ENCODE results near the gene DYNC1H1.

Gene DYNC1H1

DNA sequence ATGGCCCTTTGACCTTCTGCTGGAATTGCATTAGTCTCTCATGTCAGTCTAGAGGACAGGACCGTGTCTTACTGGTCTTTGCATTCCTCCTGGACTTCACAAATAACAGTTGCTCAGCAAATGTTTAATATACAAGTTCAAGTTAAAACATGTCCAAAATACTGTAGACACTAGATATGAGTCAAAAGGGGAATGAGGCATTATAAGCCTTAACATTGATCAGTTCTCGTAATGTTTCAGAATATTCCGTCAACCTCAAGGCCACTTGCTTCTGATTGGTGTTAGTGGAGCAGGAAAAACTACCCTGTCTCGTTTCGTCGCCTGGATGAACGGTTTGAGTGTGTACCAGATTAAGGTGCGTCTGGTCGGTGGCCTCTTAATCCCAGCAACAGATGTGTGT is 62.6 kb downstream of the DYNC1H1 start:
- no peaks in the 10 kb centered on the region for H3K27me3 ChIP-seq (replicated peaks; ENCODE audit: control insufficient read depth, insufficient read depth, low read length)
- H3K4me1 ChIP-seq (ENCODE audit: control insufficient read depth, insufficient read depth, low read length) = peaks cover 25% of the 10 kb centered on the region
- H3K36me3 ChIP-seq (ENCODE audit: control insufficient read depth, insufficient read depth, low read length, severe bottlenecking) = peaks cover 95% of the 10 kb centered on the region
- DNase-seq (ENCODE audit: low read depth) = no peak
- H3K9ac ChIP-seq (ENCODE audit: low read length) = no peak overlapping the region
- H3K9me3 ChIP-seq (ENCODE audit: control insufficient read depth, low read length) = no peaks in the 10 kb centered on the region
- H3K4me3 ChIP-seq (ENCODE audit: low read length) = no peak overlapping the region

DNA sequence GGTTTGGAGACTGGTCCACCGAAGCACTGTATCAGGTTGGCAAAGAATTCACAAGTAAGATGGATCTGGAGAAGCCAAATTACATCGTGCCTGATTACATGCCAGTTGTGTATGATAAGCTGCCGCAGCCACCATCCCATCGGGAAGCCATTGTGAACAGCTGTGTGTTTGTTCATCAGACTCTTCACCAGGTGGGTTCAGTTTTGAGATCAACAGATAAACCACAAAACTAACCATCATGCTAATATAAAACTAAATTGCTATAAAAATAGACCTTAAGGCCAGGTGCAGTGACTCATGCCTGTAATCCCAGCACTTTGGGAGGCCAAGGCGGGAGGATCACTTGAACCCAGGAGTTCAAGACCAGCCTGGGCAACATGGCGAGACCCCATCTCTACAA is 63.6 kb downstream of the DYNC1H1 start:
- no peak for DNase-seq (ENCODE audit: low read depth)
- H3K9ac ChIP-seq (ENCODE audit: low read length) = peak overlapping the region; percentile 45
- no peaks in the 10 kb centered on the region for H3K27me3 ChIP-seq (replicated peaks; ENCODE audit: control insufficient read depth, insufficient read depth, low read length)
- no peaks in the 10 kb centered on the region for H3K9me3 ChIP-seq (ENCODE audit: control insufficient read depth, low read length)
- H3K4me3 ChIP-seq (ENCODE audit: low read length) = no peak overlapping the region
- H3K4me1 ChIP-seq (ENCODE audit: control insufficient read depth, insufficient read depth, low read length) = peaks cover 25% of the 10 kb centered on the region
- peaks cover 95% of the 10 kb centered on the region for H3K36me3 ChIP-seq (ENCODE audit: control insufficient read depth, insufficient read depth, low read length, severe bottlenecking)

DNA sequence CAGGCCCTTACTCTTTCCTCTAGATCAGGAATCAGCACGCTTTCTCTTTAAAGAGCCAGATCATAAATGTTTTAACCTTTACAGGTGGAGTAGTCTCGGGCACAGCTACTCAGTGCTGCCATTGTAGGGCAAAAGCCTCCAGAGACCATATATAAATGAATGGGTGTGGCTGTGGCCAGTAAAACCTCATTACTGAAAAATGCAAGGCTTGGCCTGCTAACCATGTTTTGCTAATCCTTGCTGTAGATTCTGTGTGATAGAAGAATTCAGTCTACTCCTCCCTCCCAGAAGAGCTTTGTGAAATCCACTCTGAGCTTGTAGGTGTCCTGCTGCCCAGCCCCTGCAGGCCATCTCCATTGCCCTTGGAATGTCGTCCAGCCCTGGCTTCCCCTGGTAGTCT is 64.4 kb downstream of the DYNC1H1 start:
- H3K36me3 ChIP-seq (ENCODE audit: control insufficient read depth, insufficient read depth, low read length, severe bottlenecking) = peaks cover 95% of the 10 kb centered on the region
- no peaks in the 10 kb centered on the region for H3K27me3 ChIP-seq (replicated peaks; ENCODE audit: control insufficient read depth, insufficient read depth, low read length)
- peak overlapping the region; percentile 45 for H3K9ac ChIP-seq (ENCODE audit: low read length)
- H3K4me1 ChIP-seq (ENCODE audit: control insufficient read depth, insufficient read depth, low read length) = peaks cover 25% of the 10 kb centered on the region
- no peaks in the 10 kb centered on the region for H3K9me3 ChIP-seq (ENCODE audit: control insufficient read depth, low read length)
- H3K4me3 ChIP-seq (ENCODE audit: low read length) = no peak overlapping the region
- DNase-seq (ENCODE audit: low read depth) = peak; percentile 77

DNA sequence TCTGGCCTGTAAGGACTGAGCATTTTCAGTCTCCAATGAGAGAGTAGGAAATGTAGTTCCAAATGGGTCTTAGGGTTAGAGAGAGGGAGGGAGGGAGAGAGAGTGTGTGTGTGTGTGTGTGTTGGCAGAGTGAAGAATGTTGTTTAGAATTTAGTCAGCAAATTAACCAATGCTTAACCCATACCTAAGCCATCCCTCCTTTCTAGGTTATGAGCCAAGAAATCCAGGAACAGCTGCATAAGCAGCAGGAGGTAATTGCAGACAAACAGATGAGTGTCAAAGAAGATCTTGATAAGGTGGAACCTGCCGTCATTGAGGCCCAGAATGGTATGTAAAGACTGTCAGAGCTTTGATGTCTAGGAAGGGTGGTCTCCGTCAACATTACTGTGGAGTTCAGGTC is 65.6 kb downstream of the DYNC1H1 start:
- peaks cover 25% of the 10 kb centered on the region for H3K4me1 ChIP-seq (ENCODE audit: control insufficient read depth, insufficient read depth, low read length)
- no peak overlapping the region for H3K4me3 ChIP-seq (ENCODE audit: low read length)
- H3K36me3 ChIP-seq (ENCODE audit: control insufficient read depth, insufficient read depth, low read length, severe bottlenecking) = peaks cover 96% of the 10 kb centered on the region
- H3K9me3 ChIP-seq (ENCODE audit: control insufficient read depth, low read length) = no peaks in the 10 kb centered on the region
- H3K27me3 ChIP-seq (replicated peaks; ENCODE audit: control insufficient read depth, insufficient read depth, low read length) = no peaks in the 10 kb centered on the region
- H3K9ac ChIP-seq (ENCODE audit: low read length) = no peak overlapping the region
- DNase-seq (ENCODE audit: low read depth) = peak; percentile 30

DNA sequence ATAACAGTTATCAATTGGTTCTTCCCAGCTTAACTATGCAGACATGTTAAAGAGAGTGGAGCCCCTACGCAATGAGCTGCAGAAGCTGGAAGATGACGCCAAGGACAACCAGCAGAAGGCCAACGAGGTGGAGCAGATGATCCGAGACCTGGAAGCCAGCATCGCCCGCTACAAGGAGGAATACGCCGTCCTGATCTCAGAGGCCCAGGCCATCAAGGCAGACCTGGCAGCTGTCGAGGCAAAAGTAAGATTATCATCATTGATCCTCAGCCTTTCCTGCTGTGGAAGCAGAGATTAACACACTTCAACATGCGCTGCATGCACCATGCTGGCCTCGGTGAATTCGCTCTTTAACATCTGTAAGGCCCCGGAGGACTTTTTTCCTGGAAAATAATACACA is 68.9 kb downstream of the DYNC1H1 start:
- no peaks in the 10 kb centered on the region for H3K27me3 ChIP-seq (replicated peaks; ENCODE audit: control insufficient read depth, insufficient read depth, low read length)
- peaks cover 24% of the 10 kb centered on the region for H3K4me1 ChIP-seq (ENCODE audit: control insufficient read depth, insufficient read depth, low read length)
- no peaks in the 10 kb centered on the region for H3K9me3 ChIP-seq (ENCODE audit: control insufficient read depth, low read length)
- H3K9ac ChIP-seq (ENCODE audit: low read length) = no peak overlapping the region
- no peak for DNase-seq (ENCODE audit: low read depth)
- peaks cover 96% of the 10 kb centered on the region for H3K36me3 ChIP-seq (ENCODE audit: control insufficient read depth, insufficient read depth, low read length, severe bottlenecking)
- no peak overlapping the region for H3K4me3 ChIP-seq (ENCODE audit: low read length)

DNA sequence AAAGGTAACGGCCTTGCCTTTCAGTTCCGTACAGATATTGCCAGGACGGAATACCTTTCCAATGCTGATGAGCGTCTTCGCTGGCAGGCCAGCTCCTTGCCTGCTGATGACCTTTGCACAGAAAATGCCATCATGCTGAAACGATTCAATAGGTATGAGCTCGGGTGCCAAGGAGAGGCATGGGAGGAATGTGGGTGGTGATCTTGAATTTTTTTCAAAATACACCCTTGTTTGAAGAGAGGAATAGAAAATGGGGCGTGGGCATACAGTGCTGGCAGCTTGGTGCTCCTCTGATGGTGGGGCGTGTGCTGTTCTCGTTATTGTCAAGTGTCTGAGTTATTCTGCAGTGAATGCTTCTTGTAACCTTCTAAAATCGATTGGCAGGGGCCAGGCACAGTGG is 69.9 kb downstream of the DYNC1H1 start:
- H3K4me3 ChIP-seq (ENCODE audit: low read length) = no peak overlapping the region
- H3K9me3 ChIP-seq (ENCODE audit: control insufficient read depth, low read length) = no peaks in the 10 kb centered on the region
- H3K36me3 ChIP-seq (ENCODE audit: control insufficient read depth, insufficient read depth, low read length, severe bottlenecking) = peaks cover 97% of the 10 kb centered on the region

DNA sequence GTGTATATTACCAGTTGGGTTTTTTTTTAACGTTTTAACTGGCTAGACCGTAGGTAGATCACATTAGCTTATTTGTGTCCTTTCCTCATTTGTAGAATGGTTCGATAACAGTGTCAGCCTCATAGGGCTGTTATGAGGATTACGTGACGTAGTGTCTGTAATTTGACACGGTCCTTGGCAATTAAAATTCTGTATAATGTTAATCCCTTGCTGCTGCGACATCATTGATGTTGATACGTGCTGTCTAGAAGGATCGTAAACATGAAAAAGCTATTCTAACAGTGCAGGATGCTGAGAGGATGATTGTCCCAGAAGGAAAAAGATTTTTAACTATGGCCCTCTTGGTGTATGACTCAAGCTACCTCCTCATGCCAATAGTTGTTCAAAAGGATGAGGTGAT is 71.5 kb downstream of the DYNC1H1 start:
- Histone ChIP-seq H3K9ac (ENCODE audit: low read length) (no peak overlapping the region), H3K4me3 (ENCODE audit: low read length) (no peak overlapping the region), H3K4me1 (ENCODE audit: control insufficient read depth, insufficient read depth, low read length) (no peaks in the 10 kb centered on the region), H3K36me3 (ENCODE audit: control insufficient read depth, insufficient read depth, low read length, severe bottlenecking) (peaks cover 97% of the 10 kb centered on the region), H3K27me3 (replicated peaks; ENCODE audit: control insufficient read depth, insufficient read depth, low read length) (no peaks in the 10 kb centered on the region), H3K9me3 (ENCODE audit: control insufficient read depth, low read length) (no peaks in the 10 kb centered on the region)
- DNase-seq (ENCODE audit: low read depth) = no peak

More for the DNA sequence above, 69.9 kb downstream of the DYNC1H1 start:
- no peaks in the 10 kb centered on the region for H3K27me3 ChIP-seq (replicated peaks; ENCODE audit: control insufficient read depth, insufficient read depth, low read length)
- H3K4me1 ChIP-seq (ENCODE audit: control insufficient read depth, insufficient read depth, low read length) = peaks cover 13% of the 10 kb centered on the region
- H3K9ac ChIP-seq (ENCODE audit: low read length) = no peak overlapping the region
- DNase-seq (ENCODE audit: low read depth) = no peak

DNA sequence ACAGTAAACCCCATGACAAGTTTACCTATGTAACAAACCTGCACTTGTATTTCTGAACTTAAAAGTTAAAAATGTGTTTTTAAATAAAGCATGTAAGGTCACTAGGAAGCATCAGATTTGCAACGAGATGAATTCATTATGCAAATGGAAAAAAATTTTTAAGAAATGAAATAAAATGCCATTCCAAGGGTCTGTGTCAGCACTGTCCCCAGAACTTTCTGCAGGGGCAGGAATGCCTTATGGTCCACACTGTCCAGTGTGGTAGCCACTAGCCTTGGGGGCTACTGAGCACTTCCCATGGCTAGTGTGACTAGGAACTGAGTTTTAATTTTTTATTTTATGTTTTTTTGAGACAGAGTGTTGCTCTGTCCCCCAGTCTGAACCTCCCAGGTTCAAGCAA is 73.3 kb downstream of the DYNC1H1 start:
- H3K4me1 ChIP-seq (ENCODE audit: control insufficient read depth, insufficient read depth, low read length) = no peaks in the 10 kb centered on the region
- no peak for DNase-seq (ENCODE audit: low read depth)
- H3K9ac ChIP-seq (ENCODE audit: low read length) = no peak overlapping the region
- H3K9me3 ChIP-seq (ENCODE audit: control insufficient read depth, low read length) = no peaks in the 10 kb centered on the region
- H3K36me3 ChIP-seq (ENCODE audit: control insufficient read depth, insufficient read depth, low read length, severe bottlenecking) = peaks cover 99% of the 10 kb centered on the region
- H3K4me3 ChIP-seq (ENCODE audit: low read length) = no peak overlapping the region
- H3K27me3 ChIP-seq (replicated peaks; ENCODE audit: control insufficient read depth, insufficient read depth, low read length) = no peaks in the 10 kb centered on the region

DNA sequence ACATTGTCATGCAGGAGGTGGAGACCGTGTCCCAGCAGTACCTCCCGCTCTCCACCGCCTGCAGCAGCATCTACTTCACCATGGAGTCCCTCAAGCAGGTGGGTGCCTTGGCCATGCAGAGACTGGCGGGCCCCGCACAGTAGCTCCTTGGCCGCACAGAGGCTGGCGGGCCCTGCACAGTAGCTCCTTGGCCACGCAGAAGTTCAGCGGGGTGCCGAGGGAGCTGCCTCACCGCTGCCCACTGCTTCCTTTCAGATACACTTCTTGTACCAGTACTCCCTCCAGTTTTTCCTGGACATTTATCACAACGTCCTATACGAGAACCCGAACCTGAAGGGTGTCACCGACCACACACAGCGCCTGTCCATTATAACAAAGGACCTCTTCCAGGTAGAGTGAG is 74.8 kb downstream of the DYNC1H1 start:
- no peak overlapping the region for H3K4me3 ChIP-seq (ENCODE audit: low read length)
- H3K9ac ChIP-seq (ENCODE audit: low read length) = no peak overlapping the region
- H3K4me1 ChIP-seq (ENCODE audit: control insufficient read depth, insufficient read depth, low read length) = peaks cover 5% of the 10 kb centered on the region
- no peaks in the 10 kb centered on the region for H3K9me3 ChIP-seq (ENCODE audit: control insufficient read depth, low read length)
- peaks cover 98% of the 10 kb centered on the region for H3K36me3 ChIP-seq (ENCODE audit: control insufficient read depth, insufficient read depth, low read length, severe bottlenecking)
- H3K27me3 ChIP-seq (replicated peaks; ENCODE audit: control insufficient read depth, insufficient read depth, low read length) = no peaks in the 10 kb centered on the region
- no peak for DNase-seq (ENCODE audit: low read depth)

DNA sequence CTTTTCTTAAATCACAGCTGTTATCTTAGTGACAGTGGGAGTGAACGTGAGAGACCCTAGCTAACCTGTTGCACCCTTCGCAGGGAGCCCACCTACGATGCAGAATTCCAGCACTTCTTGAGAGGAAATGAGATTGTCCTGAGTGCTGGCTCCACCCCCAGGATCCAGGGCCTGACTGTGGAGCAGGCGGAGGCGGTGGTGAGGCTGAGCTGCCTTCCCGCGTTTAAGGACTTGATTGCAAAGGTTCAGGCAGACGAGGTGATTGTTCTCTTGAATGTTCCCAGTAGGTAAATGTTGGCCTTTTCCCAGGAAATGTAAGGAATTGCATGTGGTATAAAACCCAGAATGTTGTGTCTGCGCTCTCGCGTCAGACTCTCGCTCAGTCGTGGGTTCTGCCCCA is 75.8 kb downstream of the DYNC1H1 start:
- no peak overlapping the region for H3K4me3 ChIP-seq (ENCODE audit: low read length)
- no peak for DNase-seq (ENCODE audit: low read depth)
- no peaks in the 10 kb centered on the region for H3K27me3 ChIP-seq (replicated peaks; ENCODE audit: control insufficient read depth, insufficient read depth, low read length)
- no peaks in the 10 kb centered on the region for H3K9me3 ChIP-seq (ENCODE audit: control insufficient read depth, low read length)
- H3K9ac ChIP-seq (ENCODE audit: low read length) = no peak overlapping the region
- peaks cover 8% of the 10 kb centered on the region for H3K4me1 ChIP-seq (ENCODE audit: control insufficient read depth, insufficient read depth, low read length)
- H3K36me3 ChIP-seq (ENCODE audit: control insufficient read depth, insufficient read depth, low read length, severe bottlenecking) = peaks cover 99% of the 10 kb centered on the region

DNA sequence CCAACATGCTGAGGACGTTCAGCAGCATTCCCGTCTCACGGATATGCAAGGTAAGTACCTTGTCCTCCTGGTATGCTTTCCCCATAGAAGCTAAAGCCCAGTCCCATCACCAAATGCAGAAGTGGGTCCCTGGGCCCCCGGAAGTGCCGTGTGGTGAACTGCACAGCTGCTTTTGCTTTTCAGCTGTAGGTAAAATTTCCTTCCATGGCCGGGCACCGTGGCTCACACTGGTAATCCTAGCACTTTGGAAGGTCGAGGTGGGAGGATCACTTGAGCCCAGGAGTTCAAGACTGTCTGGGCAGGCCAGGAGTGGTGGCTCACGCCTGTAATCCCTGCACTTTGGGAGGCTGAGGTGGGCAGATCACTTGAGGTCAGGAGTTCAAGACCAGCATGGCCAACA is 78.3 kb downstream of the DYNC1H1 start:
- no peaks in the 10 kb centered on the region for H3K27me3 ChIP-seq (replicated peaks; ENCODE audit: control insufficient read depth, insufficient read depth, low read length)
- H3K4me3 ChIP-seq (ENCODE audit: low read length) = no peak overlapping the region
- DNase-seq (ENCODE audit: low read depth) = no peak
- H3K9me3 ChIP-seq (ENCODE audit: control insufficient read depth, low read length) = no peaks in the 10 kb centered on the region
- H3K4me1 ChIP-seq (ENCODE audit: control insufficient read depth, insufficient read depth, low read length) = peaks cover 21% of the 10 kb centered on the region
- H3K9ac ChIP-seq (ENCODE audit: low read length) = no peak overlapping the region
- H3K36me3 ChIP-seq (ENCODE audit: control insufficient read depth, insufficient read depth, low read length, severe bottlenecking) = peaks cover 87% of the 10 kb centered on the region

DNA sequence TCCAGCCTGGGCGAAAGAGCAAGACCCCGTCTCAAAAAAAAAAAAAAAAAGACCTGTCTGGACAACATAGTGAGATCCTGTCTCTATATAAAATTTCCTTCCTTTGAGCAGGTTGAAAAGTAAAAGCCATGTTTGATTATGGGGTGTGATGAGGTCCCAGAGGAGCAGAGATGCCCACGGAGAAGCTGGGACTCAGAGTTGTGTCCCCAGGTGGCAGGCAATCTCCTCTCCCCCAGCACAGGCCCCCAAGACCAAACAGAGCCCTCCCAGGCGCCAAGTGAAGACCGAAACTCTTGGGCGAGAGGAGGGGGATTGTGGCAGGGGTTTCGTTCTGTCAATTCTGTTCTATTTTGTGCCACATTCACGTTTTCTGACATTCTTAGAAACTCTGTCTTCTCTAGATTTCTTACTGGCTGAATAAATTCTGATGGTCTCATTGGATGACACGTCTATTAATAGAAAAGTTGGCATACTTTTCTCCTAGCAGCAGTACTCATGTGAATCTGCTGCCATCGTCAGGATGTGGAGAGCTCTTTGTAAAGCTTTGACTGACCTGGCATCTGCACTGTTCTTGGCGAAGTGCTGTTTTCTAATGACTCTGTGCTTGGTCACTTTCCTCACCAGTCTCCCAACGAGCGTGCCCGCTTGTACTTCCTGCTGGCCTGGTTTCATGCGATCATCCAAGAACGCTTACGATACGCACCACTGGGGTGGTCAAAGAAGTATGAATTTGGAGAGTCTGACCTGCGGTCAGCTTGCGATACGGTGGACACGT is 79.1 kb downstream of the DYNC1H1 start:
- DNase-seq (ENCODE audit: low read depth) = no peak
- no peak overlapping the region for H3K9ac ChIP-seq (ENCODE audit: low read length)
- H3K36me3 ChIP-seq (ENCODE audit: control insufficient read depth, insufficient read depth, low read length, severe bottlenecking) = peaks cover 87% of the 10 kb centered on the region
- H3K4me3 ChIP-seq (ENCODE audit: low read length) = no peak overlapping the region
- H3K27me3 ChIP-seq (replicated peaks; ENCODE audit: control insufficient read depth, insufficient read depth, low read length) = no peaks in the 10 kb centered on the region
- H3K9me3 ChIP-seq (ENCODE audit: control insufficient read depth, low read length) = no peaks in the 10 kb centered on the region
- peaks cover 21% of the 10 kb centered on the region for H3K4me1 ChIP-seq (ENCODE audit: control insufficient read depth, insufficient read depth, low read length)

All from adipocyte (in vitro differentiated cells).